GM19463 (cell line): ENCODE data around the gene CTDNEP1.

Experiments used
- ATAC-seq: cut with Tn5 transposase; IDR thresholded peaks from one replicate; pipeline ENCODE4 v1.9.1; 2021; ENCODE audit warnings: mild to moderate bottlenecking, moderate library complexity; ENCODE audit not compliant: unreplicated experiment

Gene CTDNEP1

DNA sequence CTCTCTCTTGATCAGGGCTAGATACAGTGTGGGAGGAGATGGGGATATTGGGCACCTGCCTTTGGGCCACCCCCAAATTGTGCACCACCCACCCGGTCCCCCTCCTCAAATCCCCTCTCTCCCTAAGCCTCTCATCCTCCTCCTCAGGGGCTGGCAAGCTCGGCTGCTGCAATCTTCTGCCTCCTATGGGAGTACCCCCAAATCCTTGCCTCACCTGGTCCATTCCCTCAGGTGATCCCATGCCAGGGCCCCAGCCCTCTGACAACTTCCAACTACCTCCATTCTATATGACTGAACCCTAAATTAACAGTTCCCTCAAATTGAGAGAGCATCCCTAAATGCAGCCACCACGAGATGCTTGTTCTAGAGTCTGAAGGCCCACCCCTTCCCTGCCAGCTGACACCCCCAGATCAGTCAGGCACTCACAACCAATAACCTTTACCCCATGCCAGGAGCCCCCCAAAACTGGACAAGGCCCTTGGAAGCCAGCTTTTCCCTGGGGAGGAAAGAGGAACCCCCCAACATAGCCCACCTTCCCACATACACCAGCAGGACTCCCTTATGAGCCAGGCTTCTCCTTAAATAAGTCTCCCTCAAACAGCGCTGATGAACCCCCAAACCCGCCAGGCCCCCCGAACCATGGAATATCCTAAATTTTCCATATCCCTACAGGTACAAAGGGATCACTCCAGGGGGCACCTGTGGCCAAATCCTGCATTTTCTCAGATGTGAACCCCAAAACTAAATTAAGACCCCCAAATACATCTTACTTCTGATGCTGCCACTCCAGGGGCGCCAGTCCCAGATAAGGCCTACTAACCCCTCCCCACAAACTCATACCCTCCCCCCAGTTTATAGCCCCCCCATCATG, 35.1 kb downstream of the CTDNEP1 start:
- no peak for ATAC-seq

DNA sequence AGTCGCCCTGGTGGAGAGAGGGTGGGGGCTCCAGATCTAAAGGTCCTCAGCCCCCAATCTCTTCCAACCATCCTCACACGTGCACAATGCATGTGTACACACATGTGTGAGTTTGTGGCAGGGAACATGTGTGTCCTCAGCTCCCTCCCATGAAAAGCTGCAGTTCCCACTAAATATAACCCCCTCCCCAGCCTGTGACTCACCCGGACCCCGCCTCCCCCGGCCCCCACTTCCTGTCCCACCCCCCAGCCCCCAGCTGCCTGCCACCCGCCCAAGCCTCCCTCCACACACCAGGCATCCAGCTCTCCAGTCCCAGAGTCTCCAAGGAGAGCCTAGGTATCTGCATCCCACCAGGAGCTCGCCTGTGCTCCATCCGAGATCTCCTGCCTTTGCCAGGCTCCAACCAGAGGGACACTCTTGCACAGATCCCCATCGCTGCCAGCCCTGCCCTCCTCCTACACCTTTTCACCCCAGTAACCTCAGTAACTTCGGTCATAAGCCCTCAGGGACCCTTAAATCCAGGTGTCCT, 35.8 kb downstream of the CTDNEP1 start:
- ATAC-seq: no peak

DNA sequence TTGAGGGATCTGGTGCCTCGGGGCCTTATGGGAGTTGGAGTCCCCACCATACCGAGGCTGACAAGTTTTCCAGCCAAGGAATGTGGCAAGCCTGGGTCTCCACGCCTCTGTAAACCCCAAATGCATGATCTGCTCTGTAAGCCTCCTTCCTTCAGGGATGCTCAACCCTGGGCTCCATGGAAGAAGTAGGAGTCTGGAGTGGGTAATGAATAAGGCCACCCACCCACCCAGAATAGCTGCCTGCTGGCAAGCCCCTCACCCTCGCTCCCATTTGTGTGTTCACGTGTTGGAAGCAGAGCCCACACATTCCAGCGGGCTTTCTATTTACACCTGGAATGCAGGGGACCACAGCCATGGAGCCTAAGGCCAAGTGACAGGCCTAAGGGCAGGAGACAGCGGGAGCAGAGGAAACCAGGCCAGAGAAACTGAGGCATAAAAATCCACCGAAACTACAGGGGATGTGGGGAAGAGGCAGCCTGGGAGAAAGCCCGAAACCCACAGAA, 36.3 kb downstream of the CTDNEP1 start:
- ATAC-seq: no peak

- ATAC-seq: peak; percentile 61
Measured at GRCh38 chr17:7214300-7215135, 37.0 kb downstream of the CTDNEP1 start.

DNA sequence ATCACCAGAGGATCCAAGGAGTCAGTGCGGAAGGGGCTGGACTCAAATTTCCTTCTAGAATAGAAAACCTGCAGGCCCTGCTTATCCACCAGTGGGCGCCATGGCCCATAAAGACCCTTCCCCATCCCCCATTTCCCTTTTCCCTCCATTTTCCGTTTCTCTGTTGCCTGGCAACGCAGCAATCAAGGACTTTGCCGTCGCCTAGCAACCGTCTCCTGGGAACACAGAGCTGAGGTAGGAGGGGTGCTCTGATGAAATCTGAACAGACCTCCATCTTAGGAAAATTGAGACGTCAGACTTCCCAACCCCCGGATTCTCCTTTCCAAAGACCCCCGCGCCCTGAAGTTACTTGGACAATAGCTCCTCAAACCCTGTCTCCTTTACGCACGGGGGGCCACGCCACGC, 37.6 kb downstream of the CTDNEP1 start:
- no peak for ATAC-seq

DNA sequence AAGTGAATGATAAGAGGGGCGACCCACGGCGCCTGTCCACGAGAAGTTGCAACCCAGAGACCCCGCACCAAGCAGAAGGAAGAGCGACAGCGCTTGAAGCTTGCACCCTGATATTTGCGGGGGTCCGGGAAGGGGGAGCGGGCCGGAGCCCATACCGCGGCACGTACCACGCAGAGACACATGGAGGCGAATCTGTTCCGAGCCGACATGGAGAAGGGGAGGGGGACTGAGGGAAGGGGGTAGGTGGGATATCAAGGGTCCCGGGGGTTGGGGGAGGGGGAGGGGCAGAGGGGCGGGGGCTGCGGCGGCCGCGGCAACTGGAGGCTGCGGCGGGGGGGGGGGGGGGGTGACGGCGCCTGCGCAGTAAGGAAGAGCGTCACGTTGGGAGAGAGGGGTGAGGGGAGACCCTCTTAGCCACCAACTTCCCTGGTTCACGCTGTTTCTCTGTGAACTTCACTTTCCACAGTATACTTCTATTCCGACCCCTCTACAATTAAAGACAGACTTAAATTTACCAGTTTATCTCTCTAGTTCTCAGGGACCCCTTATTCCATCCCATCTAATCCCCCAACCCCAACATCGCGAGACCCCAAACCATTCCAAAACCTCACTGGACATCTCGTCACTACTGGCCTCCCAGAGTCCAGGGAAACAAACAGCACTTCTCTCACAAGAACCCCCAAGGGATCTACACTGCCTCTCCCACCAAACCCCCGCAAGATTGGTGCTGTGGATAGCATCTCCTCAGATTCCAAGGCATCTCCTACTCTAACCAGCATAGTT, 39.9 kb downstream of the CTDNEP1 start:
- no peak for ATAC-seq

- ATAC-seq: no peak
Measured at GRCh38 chr17:7208754-7209460, 42.6 kb downstream of the CTDNEP1 start.

GRCh38 chr17:7208027-7208571, 43.4 kb downstream of the CTDNEP1 start:
- ATAC-seq: no peak

- ATAC-seq: no peak
Measured at GRCh38 chr17:7207120-7208001, 44.2 kb downstream of the CTDNEP1 start.

- ATAC-seq: no peak
Measured at GRCh38 chr17:7205561-7205960, 46.0 kb downstream of the CTDNEP1 start.

DNA sequence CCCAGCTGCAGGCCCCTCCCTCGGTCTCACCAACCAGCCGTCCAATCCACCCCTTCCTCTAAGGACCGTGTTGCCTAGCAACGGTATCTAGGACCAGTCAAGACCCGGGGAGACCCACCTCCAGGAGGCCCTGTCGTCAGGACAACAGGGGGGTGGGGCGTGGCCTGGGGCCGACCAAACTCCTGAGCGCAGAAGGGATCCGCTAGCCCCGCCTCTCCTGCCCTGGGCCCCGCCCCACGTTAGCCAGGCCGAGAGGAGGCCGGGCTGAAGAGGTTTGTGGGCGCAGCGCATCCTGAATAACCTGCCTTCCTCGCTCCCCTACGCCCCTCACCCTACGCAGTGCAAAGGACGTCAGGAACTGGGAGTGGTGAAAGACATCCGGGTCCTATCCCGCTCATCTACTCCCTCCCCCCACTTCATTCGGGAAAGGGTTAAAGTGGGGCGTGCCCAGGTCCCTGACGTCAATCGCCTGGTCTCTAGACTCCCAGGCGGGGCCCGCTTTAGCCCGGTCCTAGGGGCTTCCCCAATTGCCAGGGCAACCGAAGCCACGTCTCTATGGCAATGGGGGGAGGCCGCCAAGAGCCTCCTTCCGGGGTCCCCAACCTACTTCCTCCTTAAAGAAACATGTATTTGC, 46.6 kb downstream of the CTDNEP1 start:
- peak; percentile 90 for ATAC-seq

DNA sequence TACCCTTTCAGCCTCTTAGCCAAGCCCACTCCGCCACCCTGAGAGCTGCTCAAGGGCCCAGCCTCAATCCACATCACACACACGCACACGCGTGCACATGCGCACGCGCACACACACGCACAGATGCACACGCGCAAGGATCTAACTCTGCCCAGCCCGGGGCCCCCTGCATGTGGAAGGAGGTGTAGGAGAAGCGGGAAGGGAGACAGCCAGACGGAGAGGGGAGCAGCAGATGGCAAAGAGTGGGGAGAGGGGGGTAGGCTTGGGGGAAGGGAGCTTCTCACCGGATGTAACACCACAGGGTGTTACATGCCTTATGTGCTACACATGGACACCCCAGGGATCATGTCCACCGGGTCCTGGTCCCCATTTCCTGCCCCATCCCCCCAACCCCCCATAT, 47.2 kb downstream of the CTDNEP1 start:
- no peak for ATAC-seq

GRCh38 chr17:7203391-7203790, 48.1 kb downstream of the CTDNEP1 start:
- ATAC-seq: no peak

GRCh38 chr17:7196651-7197401, 54.7 kb downstream of the CTDNEP1 start:
- ATAC-seq: no peak

- ATAC-seq: no peak
Measured at GRCh38 chr17:7195971-7196370, 55.6 kb downstream of the CTDNEP1 start.
